Measurements from ENCODE around the gene ZBTB7B. TPM values are rescaled to one million over a fixed set of nuclear protein-coding genes. Genes with fewer than 3 reads are reported as not detected.

The ZBTB7B gene
- total and polyA plus RNA-seq, 9 of the 15 experiments (the other 6 are each of a cell fraction or from before 2014, with no cell fraction given): 0.04 to 46.5 (median 15.2) TPM

DNA sequence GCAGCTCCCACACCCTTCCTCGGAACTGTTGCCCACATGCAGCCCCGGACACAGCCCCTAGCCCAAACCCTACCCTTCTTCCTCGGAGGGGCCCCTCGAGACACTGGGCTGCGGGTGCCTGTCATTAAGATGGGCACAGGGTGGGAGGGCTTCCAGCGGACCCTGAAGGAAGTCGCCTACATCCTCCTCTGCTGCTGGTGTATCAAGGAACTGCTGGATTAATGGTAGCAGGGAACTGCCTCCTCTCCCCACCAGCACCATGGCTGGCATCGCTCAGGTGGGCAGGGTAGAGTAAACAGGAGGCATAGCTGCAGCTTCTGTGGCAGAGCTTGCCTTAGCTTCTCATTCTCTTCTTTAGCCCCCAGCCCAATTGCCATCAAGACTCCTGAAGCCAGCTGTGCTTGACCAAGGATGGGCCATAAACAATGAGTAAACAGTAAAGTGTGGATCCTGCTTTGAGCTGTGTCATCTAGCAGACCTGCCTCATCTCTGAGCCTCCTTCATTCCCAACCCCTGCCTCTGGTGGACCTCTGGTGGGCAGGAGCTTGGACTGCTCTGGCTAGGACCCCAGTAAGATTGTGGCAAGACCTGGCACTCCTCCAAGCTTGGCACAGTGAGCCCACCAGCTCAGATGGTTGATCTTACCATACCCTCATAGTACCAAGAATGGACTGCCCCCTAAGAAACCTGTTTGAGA is 8.9 kb upstream of the ZBTB7B start, which contains the start of gene LENEP (continued):
- TF ChIP-seq, protein P1, sequence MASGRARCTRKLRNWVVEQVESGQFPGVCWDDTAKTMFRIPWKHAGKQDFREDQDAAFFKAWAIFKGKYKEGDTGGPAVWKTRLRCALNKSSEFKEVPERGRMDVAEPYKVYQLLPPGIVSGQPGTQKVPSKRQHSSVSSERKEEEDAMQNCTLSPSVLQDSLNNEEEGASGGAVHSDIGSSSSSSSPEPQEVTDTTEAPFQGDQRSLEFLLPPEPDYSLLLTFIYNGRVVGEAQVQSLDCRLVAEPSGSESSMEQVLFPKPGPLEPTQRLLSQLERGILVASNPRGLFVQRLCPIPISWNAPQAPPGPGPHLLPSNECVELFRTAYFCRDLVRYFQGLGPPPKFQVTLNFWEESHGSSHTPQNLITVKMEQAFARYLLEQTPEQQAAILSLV (tag; IDR thresholded peaks at IDR 0.05): peak; percentile 28; the same call in 1 of the 2 replicates
- no peak for TF ChIP-seq PPARD (CRISPR knock-in tag; IDR thresholded peaks at IDR 0.05)
- peak; percentile 53; the same call in 1 of the 2 replicates for TF ChIP-seq ZNF316 (IDR thresholded peaks at IDR 0.05)
- TF ChIP-seq RFX5 (IDR thresholded peaks at IDR 0.05; ENCODE audit: low read depth, low read length): no peak
- no peak for TF ChIP-seq DPF2 (IDR thresholded peaks at IDR 0.05)
- no peak for TF ChIP-seq DMBX1 (CRISPR knock-in tag; IDR thresholded peaks at IDR 0.05; ENCODE audit: borderline replicate concordance)
- TF ChIP-seq, protein P2, sequence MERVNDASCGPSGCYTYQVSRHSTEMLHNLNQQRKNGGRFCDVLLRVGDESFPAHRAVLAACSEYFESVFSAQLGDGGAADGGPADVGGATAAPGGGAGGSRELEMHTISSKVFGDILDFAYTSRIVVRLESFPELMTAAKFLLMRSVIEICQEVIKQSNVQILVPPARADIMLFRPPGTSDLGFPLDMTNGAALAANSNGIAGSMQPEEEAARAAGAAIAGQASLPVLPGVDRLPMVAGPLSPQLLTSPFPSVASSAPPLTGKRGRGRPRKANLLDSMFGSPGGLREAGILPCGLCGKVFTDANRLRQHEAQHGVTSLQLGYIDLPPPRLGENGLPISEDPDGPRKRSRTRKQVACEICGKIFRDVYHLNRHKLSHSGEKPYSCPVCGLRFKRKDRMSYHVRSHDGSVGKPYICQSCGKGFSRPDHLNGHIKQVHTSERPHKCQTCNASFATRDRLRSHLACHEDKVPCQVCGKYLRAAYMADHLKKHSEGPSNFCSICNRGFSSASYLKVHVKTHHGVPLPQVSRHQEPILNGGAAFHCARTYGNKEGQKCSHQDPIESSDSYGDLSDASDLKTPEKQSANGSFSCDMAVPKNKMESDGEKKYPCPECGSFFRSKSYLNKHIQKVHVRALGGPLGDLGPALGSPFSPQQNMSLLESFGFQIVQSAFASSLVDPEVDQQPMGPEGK (CRISPR knock-in tag; IDR thresholded peaks at IDR 0.05; ENCODE audit: borderline replicate concordance): no peak
- no peak for TF ChIP-seq ZNF212 (CRISPR knock-in tag; IDR thresholded peaks at IDR 0.05)
- no peak for TF ChIP-seq ZNF668 (CRISPR knock-in tag; IDR thresholded peaks at IDR 0.05)
- no peak for TF ChIP-seq CHD4 (IDR thresholded peaks at IDR 0.05; ENCODE audit: insufficient read depth, insufficient replicate concordance, low read depth, low read length, poor library complexity, severe bottlenecking)
- TF ChIP-seq TRIM28 (IDR thresholded peaks at IDR 0.05): no peak
- TF ChIP-seq RBM39 (optimal IDR thresholded peaks at IDR 0.05; ENCODE audit: low read depth, low read length): no peak
- TF ChIP-seq, protein P3, sequence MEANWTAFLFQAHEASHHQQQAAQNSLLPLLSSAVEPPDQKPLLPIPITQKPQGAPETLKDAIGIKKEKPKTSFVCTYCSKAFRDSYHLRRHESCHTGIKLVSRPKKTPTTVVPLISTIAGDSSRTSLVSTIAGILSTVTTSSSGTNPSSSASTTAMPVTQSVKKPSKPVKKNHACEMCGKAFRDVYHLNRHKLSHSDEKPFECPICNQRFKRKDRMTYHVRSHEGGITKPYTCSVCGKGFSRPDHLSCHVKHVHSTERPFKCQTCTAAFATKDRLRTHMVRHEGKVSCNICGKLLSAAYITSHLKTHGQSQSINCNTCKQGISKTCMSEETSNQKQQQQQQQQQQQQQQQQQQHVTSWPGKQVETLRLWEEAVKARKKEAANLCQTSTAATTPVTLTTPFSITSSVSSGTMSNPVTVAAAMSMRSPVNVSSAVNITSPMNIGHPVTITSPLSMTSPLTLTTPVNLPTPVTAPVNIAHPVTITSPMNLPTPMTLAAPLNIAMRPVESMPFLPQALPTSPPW (CRISPR knock-in tag; IDR thresholded peaks at IDR 0.05): no peak
- TF ChIP-seq, protein P4, sequence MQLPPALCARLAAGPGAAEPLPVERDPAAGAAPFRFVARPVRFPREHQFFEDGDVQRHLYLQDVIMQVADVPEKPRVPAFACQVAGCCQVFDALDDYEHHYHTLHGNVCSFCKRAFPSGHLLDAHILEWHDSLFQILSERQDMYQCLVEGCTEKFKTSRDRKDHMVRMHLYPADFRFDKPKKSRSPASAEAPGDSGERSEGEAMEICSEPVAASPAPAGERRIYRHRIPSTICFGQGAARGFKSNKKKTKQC (CRISPR knock-in tag; IDR thresholded peaks at IDR 0.05): peak; percentile 57
- no peak for TF ChIP-seq ZBTB8A (IDR thresholded peaks at IDR 0.05; ENCODE audit: partially characterized antibody)
- peak; percentile 52; the same call in 1 of the 2 replicates for TF ChIP-seq MAFG (tag; conservative IDR thresholded peaks at IDR 0.05)
- no peak for TF ChIP-seq ZC3H4 (CRISPR knock-in tag; IDR thresholded peaks at IDR 0.05; ENCODE audit: borderline replicate concordance)
- no peak for TF ChIP-seq MAFK (IDR thresholded peaks at IDR 0.05; ENCODE audit: low read length)
- TF ChIP-seq CEBPB (tag; IDR thresholded peaks at IDR 0.05): no peak
- TF ChIP-seq, protein P5, sequence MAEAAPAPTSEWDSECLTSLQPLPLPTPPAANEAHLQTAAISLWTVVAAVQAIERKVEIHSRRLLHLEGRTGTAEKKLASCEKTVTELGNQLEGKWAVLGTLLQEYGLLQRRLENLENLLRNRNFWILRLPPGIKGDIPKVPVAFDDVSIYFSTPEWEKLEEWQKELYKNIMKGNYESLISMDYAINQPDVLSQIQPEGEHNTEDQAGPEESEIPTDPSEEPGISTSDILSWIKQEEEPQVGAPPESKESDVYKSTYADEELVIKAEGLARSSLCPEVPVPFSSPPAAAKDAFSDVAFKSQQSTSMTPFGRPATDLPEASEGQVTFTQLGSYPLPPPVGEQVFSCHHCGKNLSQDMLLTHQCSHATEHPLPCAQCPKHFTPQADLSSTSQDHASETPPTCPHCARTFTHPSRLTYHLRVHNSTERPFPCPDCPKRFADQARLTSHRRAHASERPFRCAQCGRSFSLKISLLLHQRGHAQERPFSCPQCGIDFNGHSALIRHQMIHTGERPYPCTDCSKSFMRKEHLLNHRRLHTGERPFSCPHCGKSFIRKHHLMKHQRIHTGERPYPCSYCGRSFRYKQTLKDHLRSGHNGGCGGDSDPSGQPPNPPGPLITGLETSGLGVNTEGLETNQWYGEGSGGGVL (CRISPR knock-in tag; IDR thresholded peaks at IDR 0.05): no peak
- no peak for TF ChIP-seq HNRNPLL (IDR thresholded peaks at IDR 0.05; ENCODE audit: low read depth, low read length, poor library complexity, severe bottlenecking)
- TF ChIP-seq ASH1L (IDR thresholded peaks at IDR 0.05; ENCODE audit: borderline replicate concordance, low read depth, partially characterized antibody): no peak

Measured in K562 (cell line).